HL-60 (cell line): ENCODE results near the gene IGSF9B.

ENCODE experiments used
- DNase-seq, 2 experiments: peaks; one replicate each; pipeline ENCODE4 v3.0.0-alpha.2; 2010 to 2020; ENCODE audit warnings: low read depth in 1 of 2, low spot score in 1 of 2
- H3K27ac ChIP-seq: fragments of 250-450 bp; sonication (Bioruptor Pico); replicated peaks from 2 replicates; pipeline ENCODE4 v1.5.1; 2020; ENCODE audit warnings: mild to moderate bottlenecking, moderate library complexity
- H3K27me3 ChIP-seq: fragments of 250-450 bp; sonication (Bioruptor Pico); 2 replicates; pipeline ENCODE4 v1.5.1; 2021; ENCODE audit warnings: mild to moderate bottlenecking, moderate library complexity; ENCODE audit not compliant: insufficient read depth, poor library complexity, severe bottlenecking
- H3K4me3 ChIP-seq: replicated peaks from 2 replicates; pipeline ENCODE4 v1.5.1; 2011; ENCODE audit warnings: mild to moderate bottlenecking, control low read depth, low read length; ENCODE audit not compliant: insufficient read depth
- GABPA ChIP-seq: IDR thresholded peaks from 2 replicates; pipeline ENCODE4 v1.6.1; 2012; ENCODE audit warnings: low read depth
- POLR2AphosphoS5 ChIP-seq: IDR thresholded peaks from 2 replicates; pipeline ENCODE4 v1.6.1; 2012; ENCODE audit warnings: low read depth
- REST ChIP-seq: IDR thresholded peaks from 2 replicates; pipeline ENCODE4 v1.6.1; 2012; ENCODE audit warnings: low read depth; ENCODE audit not compliant: insufficient replicate concordance
- SPI1 ChIP-seq: IDR thresholded peaks from 2 replicates; pipeline ENCODE4 v1.6.1; 2012; ENCODE audit warnings: low read depth, mild to moderate bottlenecking, borderline replicate concordance
- TF ChIP-seq, protein P1 (sequence below): IDR thresholded peaks from one replicate; pipeline ENCODE4 v1.5.1; 2011; ENCODE audit warnings: low read length, control low read depth, inconsistent platforms; ENCODE audit not compliant: insufficient read depth

Gene IGSF9B

GRCh38 chr11:133982876-133983275 is 26.1 kb upstream of the IGSF9B start:
- TF ChIP-seq GABPA (no peak), POLR2AphosphoS5 (no peak), SPI1 (no peak)
- TF ChIP-seq, protein P1, sequence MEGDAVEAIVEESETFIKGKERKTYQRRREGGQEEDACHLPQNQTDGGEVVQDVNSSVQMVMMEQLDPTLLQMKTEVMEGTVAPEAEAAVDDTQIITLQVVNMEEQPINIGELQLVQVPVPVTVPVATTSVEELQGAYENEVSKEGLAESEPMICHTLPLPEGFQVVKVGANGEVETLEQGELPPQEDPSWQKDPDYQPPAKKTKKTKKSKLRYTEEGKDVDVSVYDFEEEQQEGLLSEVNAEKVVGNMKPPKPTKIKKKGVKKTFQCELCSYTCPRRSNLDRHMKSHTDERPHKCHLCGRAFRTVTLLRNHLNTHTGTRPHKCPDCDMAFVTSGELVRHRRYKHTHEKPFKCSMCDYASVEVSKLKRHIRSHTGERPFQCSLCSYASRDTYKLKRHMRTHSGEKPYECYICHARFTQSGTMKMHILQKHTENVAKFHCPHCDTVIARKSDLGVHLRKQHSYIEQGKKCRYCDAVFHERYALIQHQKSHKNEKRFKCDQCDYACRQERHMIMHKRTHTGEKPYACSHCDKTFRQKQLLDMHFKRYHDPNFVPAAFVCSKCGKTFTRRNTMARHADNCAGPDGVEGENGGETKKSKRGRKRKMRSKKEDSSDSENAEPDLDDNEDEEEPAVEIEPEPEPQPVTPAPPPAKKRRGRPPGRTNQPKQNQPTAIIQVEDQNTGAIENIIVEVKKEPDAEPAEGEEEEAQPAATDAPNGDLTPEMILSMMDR, result no peak
- no peak overlapping the region for H3K27ac ChIP-seq
- DNase-seq, result no peak
- H3K27me3 ChIP-seq, result no peaks in the 10 kb centered on the region
- no peak overlapping the region for H3K4me3 ChIP-seq

DNA sequence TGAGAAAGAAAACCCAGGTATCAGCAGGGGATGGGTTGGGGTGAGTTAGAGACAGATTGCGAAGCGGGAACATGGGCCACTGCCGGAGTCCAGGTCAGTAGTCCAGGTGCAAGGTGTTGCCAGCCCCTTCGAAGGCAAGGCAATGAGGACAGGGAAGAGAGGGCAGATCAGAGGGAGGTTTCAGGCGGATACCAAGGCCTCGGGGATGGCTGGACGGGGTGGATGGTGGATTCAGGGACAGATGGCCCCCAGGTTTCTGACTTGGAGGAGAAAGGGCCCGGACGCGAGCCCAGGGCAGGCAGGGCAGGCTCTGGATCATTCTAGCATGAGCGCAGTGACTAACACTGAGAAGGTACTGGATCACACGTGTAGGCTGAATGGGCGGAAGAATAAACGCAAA is 25.4 kb upstream of the IGSF9B start:
- H3K27me3 ChIP-seq, result no peaks in the 10 kb centered on the region
- no peak overlapping the region for H3K4me3 ChIP-seq
- H3K27ac ChIP-seq, result no peak overlapping the region
- DNase-seq, result no peak
- TF ChIP-seq SPI1, result no peak
- TF ChIP-seq, protein P1, result no peak

DNA sequence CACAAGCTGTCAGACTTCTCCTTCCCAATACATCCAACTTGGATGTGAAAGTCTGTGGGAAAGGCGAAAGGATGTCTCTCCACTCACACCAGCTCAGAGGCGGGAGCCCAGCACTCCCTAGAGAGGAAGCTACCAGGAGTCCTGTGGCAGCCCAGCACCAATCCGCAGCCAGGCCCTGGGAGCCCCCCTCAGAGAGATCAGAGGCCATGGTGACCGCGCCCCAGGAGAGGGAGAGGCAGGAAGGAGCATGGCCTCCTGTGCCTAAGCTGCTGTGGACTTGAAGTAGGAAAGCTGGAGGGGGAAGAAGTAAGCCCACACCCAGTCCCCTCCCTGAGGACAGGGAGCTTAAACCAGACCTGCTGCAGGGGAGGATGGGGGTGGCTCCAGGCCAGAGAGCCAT is 24.4 kb upstream of the IGSF9B start:
- DNase-seq, result no peak
- Histone ChIP-seq H3K4me3 (no peak overlapping the region), H3K27me3 (no peaks in the 10 kb centered on the region), H3K27ac (no peak overlapping the region)
- TF ChIP-seq SPI1, result no peak
- TF ChIP-seq REST, result no peak
- TF ChIP-seq, protein P1, result no peak
- no peak for TF ChIP-seq GABPA
- TF ChIP-seq POLR2AphosphoS5, result no peak

GRCh38 chr11:133980665-133981064 is 23.9 kb upstream of the IGSF9B start:
- DNase-seq, result no peak
- Histone ChIP-seq H3K27ac (no peak overlapping the region), H3K27me3 (no peaks in the 10 kb centered on the region), H3K4me3 (no peak overlapping the region)
- no peak for TF ChIP-seq GABPA

- H3K4me3 ChIP-seq, result no peak overlapping the region
- DNase-seq, result no peak
- H3K27me3 ChIP-seq, result no peaks in the 10 kb centered on the region
- H3K27ac ChIP-seq, result no peak overlapping the region
- no peak for TF ChIP-seq SPI1
- TF ChIP-seq, protein P1, result no peak
- TF ChIP-seq POLR2AphosphoS5, result no peak
- no peak for TF ChIP-seq REST
- TF ChIP-seq GABPA, result no peak
Measured at GRCh38 chr11:133978794-133979193, 22.0 kb upstream of the IGSF9B start.
